SU-DHL-6 (cell line): Measurements from ENCODE around the gene ANKRD36.
A peak's percentile ranks its signal among the peaks of the same experiment; 100 is the strongest.
"Not testable (repeated sequence)": the region's sequence is repeated elsewhere in the genome, so short reads cannot be mapped to it uniquely, and the experiment has no call there.

ENCODE experiments used
- H2AFZ ChIP-seq: fragments of 200-600 bp; sonication (generic); 2 replicates; pipeline ENCODE4 v1.6.1; 2014; ENCODE audit warnings: low read depth, mild to moderate bottlenecking, moderate library complexity, mixed read lengths, antibody characterized with exemption, low read length; ENCODE audit not compliant: severe bottlenecking
- H3F3A ChIP-seq: fragments of 200-600 bp; shearing (Covaris generic); 2 replicates; pipeline ENCODE4 v1.6.0; 2016; ENCODE audit warnings: antibody characterized with exemption, mild to moderate bottlenecking; ENCODE audit not compliant: insufficient read depth
- H3K27ac ChIP-seq: fragments of 200-600 bp; sonication (generic); 2 replicates; pipeline ENCODE4 v1.5.1; 2016; ENCODE audit warnings: low read depth, mild to moderate bottlenecking, low read length, moderate library complexity, mixed read lengths
- H3K27me3 ChIP-seq: fragments of 200-600 bp; sonication (generic), shearing (Covaris generic); 2 replicates; pipeline ENCODE4 v1.6.0; 2014; ENCODE audit warnings: mild to moderate bottlenecking, low read length
- H3K36me3 ChIP-seq: fragments of 200-600 bp; sonication (generic); 2 replicates; pipeline ENCODE4 v1.6.1; 2014; ENCODE audit warnings: mild to moderate bottlenecking, low read length, mixed read lengths
- H3K4me2 ChIP-seq: fragments of 300-600, 200-600 bp; shearing (Covaris generic), sonication (generic); 2 replicates; pipeline ENCODE4 v1.6.0; 2014; ENCODE audit warnings: low read length, low read depth, mild to moderate bottlenecking; ENCODE audit not compliant: poor library complexity, severe bottlenecking
- H3K4me3 ChIP-seq: fragments of 200-600 bp; sonication (generic); 2 replicates; pipeline ENCODE4 v1.5.1; 2014; ENCODE audit warnings: antibody characterized with exemption, low read length, mild to moderate bottlenecking, mixed read lengths; ENCODE audit not compliant: insufficient read depth, poor library complexity, severe bottlenecking
- H3K79me2 ChIP-seq: fragments of 200-600 bp; sonication (generic); 2 replicates; pipeline ENCODE4 v1.6.1; 2014; ENCODE audit warnings: mild to moderate bottlenecking, low read length, moderate library complexity; ENCODE audit not compliant: insufficient read depth
- H3K9ac ChIP-seq: fragments of 200-600 bp; sonication (generic); 2 replicates; pipeline ENCODE4 v1.7.0; 2014; ENCODE audit warnings: mild to moderate bottlenecking, low read length
- H3K9me2 ChIP-seq: fragments of 200-600 bp; sonication (generic); replicated peaks from 2 replicates; pipeline ENCODE4 v1.6.1; 2014; ENCODE audit warnings: low read length; ENCODE audit not compliant: insufficient read depth
- H3K9me3 ChIP-seq: fragments of 200-600 bp; sonication (generic); 2 replicates; pipeline ENCODE4 v1.6.1; 2014; ENCODE audit warnings: low read length, mixed read lengths; ENCODE audit not compliant: insufficient read depth
- H4K20me1 ChIP-seq: fragments of 200-600 bp; sonication (generic); 2 replicates; pipeline ENCODE4 v1.6.1; 2014; ENCODE audit warnings: low read depth, mild to moderate bottlenecking, antibody characterized with exemption, low read length, moderate library complexity, mixed read lengths

Gene ANKRD36

GRCh38 chr2:97077213-97077612 lies 35.7 kb upstream of the ANKRD36 start:
- H2AFZ ChIP-seq, H3K4me2 ChIP-seq, H3K79me2 ChIP-seq, H3K27me3 ChIP-seq, H3K36me3 ChIP-seq, H3F3A ChIP-seq, H3K9me3 ChIP-seq, H3K27ac ChIP-seq, H3K9ac ChIP-seq, H3K4me3 ChIP-seq, H3K9me2 ChIP-seq, H4K20me1 ChIP-seq: not testable (repeated sequence)

- H3K27me3 ChIP-seq, H3K79me2 ChIP-seq: not testable (repeated sequence)
These were observed 32.1 kb upstream of the ANKRD36 start for GRCh38 chr2:97080855-97081254.

GRCh38 chr2:97082206-97082605 lies 30.7 kb upstream of the ANKRD36 start:
- not testable (repeated sequence) for H4K20me1 ChIP-seq, H3K36me3 ChIP-seq, H3K4me2 ChIP-seq, H3K9ac ChIP-seq, H3K4me3 ChIP-seq, H3K79me2 ChIP-seq, H3K27me3 ChIP-seq, H3K9me2 ChIP-seq, H3K27ac ChIP-seq, H3K9me3 ChIP-seq, H3F3A ChIP-seq, H2AFZ ChIP-seq

More at GRCh38 chr2:97080855-97081254, 32.1 kb upstream of the ANKRD36 start:
- H4K20me1 ChIP-seq, H3K9me2 ChIP-seq, H2AFZ ChIP-seq, H3K4me3 ChIP-seq, H3K36me3 ChIP-seq, H3F3A ChIP-seq, H3K9me3 ChIP-seq, H3K27ac ChIP-seq, H3K4me2 ChIP-seq, H3K9ac ChIP-seq: not testable (repeated sequence)

- H3K4me3 ChIP-seq, H2AFZ ChIP-seq, H3K9ac ChIP-seq, H3K4me2 ChIP-seq, H3F3A ChIP-seq, H3K79me2 ChIP-seq, H4K20me1 ChIP-seq, H3K9me3 ChIP-seq, H3K27ac ChIP-seq, H3K9me2 ChIP-seq, H3K27me3 ChIP-seq, H3K36me3 ChIP-seq: not testable (repeated sequence)
These were observed 29.4 kb upstream of the ANKRD36 start for GRCh38 chr2:97083516-97083915.

GRCh38 chr2:97085093-97085492 lies 27.9 kb upstream of the ANKRD36 start:
- H3F3A ChIP-seq, H3K4me3 ChIP-seq, H3K9ac ChIP-seq, H3K9me2 ChIP-seq, H3K36me3 ChIP-seq, H4K20me1 ChIP-seq, H3K79me2 ChIP-seq, H3K4me2 ChIP-seq, H3K27ac ChIP-seq, H3K27me3 ChIP-seq, H3K9me3 ChIP-seq, H2AFZ ChIP-seq: not testable (repeated sequence)

- not testable (repeated sequence) for H2AFZ ChIP-seq, H3K79me2 ChIP-seq, H3K4me2 ChIP-seq, H3K27ac ChIP-seq, H3K4me3 ChIP-seq, H3K9me3 ChIP-seq, H3K9ac ChIP-seq, H3K27me3 ChIP-seq, H3K9me2 ChIP-seq, H4K20me1 ChIP-seq, H3F3A ChIP-seq, H3K36me3 ChIP-seq
These were observed 24.2 kb upstream of the ANKRD36 start for GRCh38 chr2:97088706-97089105.

GRCh38 chr2:97092946-97093345 lies 20.0 kb upstream of the ANKRD36 start:
- H3K9ac ChIP-seq, H3K36me3 ChIP-seq, H3K27ac ChIP-seq, H3K9me3 ChIP-seq, H3F3A ChIP-seq, H3K4me2 ChIP-seq, H3K9me2 ChIP-seq, H3K4me3 ChIP-seq, H2AFZ ChIP-seq, H3K79me2 ChIP-seq, H3K27me3 ChIP-seq, H4K20me1 ChIP-seq: not testable (repeated sequence)

GRCh38 chr2:97093983-97094771 lies 18.8 kb upstream of the ANKRD36 start:
- H3K36me3 ChIP-seq, H3K4me3 ChIP-seq, H4K20me1 ChIP-seq, H3K27ac ChIP-seq, H3K27me3 ChIP-seq, H3F3A ChIP-seq, H3K9me2 ChIP-seq, H3K9me3 ChIP-seq, H2AFZ ChIP-seq, H3K79me2 ChIP-seq: not testable (repeated sequence)
- peak overlapping the region; percentile 46 for H3K9ac ChIP-seq
- H3K4me2 ChIP-seq: peak overlapping the region; percentile 30
